Measurements from ENCODE around the gene SLC9A1.
A peak's percentile ranks its signal among the peaks of the same experiment; 100 is the strongest.

Gene SLC9A1

DNA sequence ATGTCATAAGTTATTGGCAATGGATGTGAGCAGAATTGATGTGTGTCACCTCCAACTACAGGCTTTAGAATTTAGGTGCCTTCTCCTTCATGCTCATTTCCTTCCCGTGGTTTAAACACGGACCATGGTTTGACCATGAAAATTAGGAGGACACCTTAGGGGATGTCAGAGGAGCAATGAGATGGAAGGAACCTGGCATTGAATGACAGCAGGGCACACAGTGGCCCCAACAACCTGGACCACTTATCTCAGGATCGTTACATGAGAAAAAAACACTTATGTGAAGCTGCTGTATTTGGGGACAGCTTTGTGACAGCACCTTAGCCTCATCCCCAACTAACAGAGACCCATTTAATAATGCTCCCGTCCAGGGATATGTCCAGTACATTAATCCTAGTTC is 70.8 kb downstream of the SLC9A1 start:
- FAIRE-seq: no peak

DNA sequence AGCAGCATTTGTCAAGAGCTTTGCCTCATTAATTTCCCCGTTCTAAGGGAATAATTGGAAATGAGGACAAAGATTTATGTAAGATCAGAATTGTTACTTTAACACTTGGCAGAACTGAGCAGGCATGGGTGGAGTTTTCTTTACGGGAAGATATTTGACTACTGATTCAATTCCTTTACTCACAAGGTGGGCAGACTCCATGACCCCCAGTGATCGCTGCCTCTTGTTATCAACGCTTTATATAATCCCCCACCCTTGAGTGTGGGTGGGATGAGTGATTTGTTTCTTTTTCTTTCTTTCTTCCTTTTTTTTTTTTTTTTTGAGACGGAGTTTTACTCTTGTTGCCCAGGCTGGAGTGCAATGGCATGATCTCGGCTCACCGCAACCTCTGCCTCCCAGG is 77.0 kb downstream of the SLC9A1 start:
- FAIRE-seq (no peak), DNase-seq (ENCODE audit: low spot score) (no peak)

More for the DNA sequence above, 70.8 kb downstream of the SLC9A1 start:
- DNase-seq (ENCODE audit: low spot score): no peak

DNA sequence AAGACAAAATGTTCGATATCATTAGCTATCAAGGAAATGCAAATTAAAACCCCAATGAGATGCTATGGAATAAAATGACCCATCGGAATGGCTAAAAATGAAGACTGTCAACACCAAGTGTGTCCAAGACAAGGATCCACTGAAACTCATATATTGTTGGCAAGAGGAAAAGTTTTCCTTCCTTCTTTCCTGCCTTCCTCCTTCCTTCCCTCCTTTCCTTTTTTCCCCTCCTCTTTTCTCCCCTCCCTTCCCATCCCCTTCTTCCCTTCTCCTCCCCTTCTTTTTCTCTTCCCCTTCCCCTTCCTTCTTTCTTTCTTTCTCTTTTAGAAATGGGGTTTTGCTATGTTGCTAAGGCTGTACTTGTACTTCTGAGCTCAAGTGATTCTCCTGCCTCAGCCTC is 78.1 kb downstream of the SLC9A1 start:
- DNase-seq (ENCODE audit: low spot score) (no peak), FAIRE-seq (no peak)

DNA sequence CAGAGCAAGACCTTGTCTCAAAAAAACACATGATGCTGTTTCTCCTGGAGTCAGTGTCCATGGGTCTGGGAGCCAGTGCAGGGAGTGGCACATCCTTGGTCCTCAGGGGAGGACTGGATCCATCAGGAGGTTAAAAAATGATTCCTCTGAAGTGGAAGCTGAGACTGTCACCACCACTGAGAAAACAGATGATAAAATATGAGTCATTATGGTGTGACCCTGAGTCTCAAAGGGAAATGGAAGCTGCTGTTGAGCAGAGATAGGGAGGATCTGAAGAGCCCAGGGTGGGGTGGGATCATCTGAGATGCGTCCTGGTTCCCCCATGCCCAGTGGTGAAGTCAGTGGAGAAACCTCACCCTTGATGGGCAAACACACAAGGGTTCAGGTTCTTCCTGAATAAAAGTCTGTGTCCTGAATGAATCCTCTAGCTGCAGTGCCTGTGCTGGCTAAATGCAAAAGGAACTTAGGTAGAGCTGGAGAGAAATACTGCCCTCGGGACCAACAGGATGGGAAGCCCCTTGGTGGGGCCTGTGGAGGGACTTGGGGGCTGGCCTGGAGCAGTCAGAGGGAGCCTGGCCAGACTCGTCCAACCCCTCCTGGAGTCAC is 80.6 kb downstream of the SLC9A1 start:
- FAIRE-seq (no peak), DNase-seq (ENCODE audit: low spot score) (peak; percentile 51)

DNA sequence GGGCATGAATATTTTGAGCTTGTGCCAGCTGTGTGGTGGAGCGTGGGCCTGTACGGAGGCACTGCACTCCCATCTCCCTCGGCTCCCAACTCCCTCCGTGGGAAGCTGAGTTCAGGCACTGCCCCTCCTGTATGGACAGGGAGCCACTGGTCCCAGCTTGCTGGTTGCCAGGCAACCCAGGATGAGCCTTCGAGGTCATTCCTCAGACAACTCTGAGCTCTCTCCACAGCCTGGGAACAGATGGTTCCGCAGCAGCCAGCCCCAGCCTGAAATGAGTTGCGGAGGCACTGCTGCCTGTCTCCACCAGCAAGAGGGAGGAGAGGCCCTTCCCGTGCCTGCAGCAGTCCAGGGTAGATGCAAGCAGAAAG is 83.9 kb downstream of the SLC9A1 start:
- no peak for FAIRE-seq
- no peak for DNase-seq (ENCODE audit: low spot score)

DNA sequence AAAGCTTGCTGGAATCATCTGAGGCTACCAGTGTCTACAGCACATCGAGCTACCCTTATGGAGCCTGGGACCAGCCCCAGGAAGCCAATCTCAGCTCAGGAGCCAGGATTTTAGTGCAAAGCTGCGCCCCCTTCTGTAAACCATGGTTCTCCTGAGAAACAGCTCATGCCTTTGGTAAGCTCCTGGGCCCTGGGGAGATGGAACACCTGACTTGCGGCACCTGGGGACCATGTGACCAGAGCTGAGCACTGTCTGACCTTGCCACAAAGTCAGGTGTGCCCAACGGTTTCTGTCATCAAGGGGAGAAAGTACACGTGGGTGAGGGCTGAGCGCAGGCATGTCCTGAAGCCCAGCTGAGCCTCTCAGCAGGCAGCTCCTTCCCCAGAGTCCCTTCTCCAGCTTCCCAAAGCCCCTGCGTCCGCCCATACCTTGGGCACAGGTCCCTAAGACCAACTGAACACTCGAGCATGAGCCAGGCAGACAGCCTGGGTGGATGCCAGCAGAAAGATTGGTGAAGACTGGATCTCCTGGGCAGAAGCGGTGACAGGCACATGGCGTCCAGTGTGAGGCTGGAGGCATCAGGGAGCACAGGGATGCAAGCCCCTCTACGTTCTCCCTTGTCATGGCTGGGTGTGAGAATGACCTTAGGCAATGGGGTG is 84.4 kb downstream of the SLC9A1 start:
- DNase-seq (ENCODE audit: low spot score): no peak
- FAIRE-seq: no peak

DNA sequence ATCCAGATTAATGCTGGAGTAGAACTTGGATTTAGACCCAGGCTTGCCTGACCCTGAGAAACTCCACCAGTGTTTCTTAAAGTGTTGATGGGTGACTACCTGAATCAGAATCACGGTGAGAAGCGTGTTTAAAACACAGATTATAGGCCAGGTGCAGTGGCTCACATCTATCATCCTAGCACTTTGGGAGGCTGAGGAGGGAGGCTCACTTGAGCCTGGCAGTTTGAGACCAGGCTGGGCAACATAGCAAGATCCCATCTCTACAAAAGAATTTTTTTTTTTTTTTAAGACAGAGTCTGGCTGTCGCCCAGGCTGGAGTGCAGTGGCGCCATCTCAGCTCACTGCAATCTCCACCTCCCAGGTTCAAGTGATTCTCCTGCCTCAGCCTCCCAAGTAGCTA is 86.0 kb downstream of the SLC9A1 start:
- FAIRE-seq (no peak), DNase-seq (ENCODE audit: low spot score) (no peak)

DNA sequence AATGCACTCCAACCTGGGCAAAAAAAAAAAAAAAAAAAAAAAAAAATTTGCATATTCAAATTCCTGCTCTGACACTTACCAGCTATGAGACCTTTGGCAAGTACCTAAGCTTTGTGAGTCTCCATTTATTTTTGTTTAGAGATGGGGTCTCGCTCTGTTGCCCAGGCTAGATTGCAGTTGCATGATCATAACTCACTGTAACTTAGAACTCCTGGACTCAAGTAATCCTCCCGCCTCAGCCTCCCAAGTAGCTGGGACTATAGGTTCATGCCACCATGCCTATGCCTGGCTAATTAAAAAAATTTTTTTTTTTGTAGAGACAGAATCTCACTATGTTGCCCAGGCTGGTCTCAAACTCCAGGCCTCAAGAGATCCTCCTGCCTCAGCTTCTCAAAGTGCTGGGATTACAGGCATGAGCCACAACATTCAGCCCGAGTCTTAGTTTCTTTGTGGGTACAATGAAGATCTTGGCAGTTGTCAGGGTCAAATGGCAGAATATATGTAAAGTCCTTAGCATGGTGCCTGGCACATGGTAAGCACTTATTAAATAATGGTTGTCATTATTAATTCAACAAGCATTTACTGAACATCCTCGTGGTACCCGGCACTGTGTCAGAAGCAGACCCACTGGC is 88.8 kb downstream of the SLC9A1 start:
- no peak for FAIRE-seq
- no peak for DNase-seq (ENCODE audit: low spot score)

DNA sequence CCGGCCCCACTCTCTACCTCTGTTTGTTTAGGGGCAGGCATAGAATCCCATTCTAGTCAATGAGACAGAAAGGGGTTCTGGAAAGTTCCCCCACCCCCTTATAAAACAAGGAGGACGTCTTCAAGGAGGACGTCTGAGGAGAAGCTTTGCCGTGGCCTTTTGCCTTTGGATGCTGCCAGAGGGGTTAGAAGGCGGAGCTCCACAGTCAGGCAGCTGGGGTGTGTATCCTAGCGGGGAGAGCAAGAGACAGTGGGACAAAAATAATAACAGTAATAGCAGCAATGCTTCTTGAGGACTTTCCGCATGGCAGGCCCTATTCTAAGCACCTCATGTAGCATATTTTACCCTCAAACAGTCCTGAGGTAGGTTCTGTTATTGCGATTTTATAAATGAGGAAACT is 94.0 kb downstream of the SLC9A1 start:
- no peak for FAIRE-seq
- DNase-seq (ENCODE audit: low spot score): no peak

DNA sequence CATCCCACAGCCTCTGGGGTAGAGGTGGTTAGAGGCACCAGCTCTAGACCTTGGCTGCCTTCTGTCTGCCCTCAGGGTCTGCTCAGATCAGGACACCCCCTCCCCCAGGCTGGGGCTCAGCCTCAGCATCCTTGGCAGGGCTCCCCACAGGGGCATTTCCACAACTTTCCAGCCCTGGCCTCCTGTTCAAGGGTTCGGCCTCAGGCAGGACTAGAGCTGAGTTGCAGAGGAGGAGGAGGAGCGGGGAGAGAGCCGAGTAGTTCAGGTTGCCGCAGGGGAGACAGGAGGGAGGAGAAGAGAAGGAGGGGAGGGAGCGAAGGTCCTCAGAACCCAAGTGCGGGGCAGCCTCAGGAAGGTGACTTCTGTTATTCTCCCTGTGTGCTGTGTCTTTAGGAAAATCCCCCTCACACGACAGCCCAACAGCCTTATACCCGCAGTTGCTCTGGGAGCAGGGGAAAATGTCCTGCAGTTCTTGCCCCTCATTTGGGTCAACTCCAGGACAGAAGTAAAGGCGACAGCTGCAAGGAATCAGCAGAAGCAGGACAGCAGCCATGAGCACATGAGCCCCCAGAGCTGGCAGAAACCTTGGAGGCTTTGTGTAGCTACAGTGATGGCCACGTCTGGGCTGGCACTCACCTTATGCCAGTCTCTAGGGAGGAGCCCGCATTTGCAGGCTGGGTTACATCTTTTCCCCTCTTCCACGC is 95.8 kb downstream of the SLC9A1 start:
- FAIRE-seq: no peak
- no peak for DNase-seq (ENCODE audit: low spot score)

DNA sequence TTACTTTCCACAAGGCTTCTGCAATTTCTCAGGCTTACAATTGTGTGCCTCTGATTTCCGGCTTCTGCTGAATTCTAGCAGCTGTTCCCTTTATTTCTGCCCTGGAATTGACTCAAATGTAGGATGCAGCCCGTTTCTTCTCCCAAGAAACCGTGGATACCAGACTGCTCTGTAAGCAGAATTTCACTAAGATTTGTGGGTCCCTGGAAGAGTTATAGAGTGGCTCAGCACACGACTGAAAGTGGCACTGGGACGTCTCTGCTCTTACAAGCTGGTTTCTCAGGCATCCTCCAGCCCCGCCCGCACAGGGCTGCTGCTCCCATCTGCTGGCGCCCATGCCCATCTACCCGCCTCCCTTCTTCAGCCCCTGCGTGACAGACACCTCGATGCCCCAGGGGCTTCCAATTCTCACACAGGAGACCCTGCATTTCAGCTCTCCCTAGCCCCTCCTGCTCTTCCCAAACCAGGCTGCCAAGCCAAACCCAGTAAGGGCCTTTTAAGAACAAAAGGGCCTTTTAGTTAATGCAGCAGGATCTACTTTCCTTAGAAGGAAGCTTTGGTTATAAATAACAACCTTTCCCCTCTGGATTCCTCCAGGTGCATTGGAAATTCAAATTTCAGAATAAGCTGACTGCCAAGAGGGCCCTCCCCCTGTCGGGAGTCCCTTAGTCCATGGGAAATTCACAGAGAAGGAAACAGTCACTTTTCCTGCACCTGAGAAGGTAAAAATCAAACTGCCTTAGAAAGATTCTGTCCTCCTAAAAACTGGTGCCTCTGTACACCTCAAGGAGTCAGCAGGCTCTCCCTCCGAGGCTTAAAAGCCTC is 96.9 kb downstream of the SLC9A1 start:
- FAIRE-seq (no peak), DNase-seq (ENCODE audit: low spot score) (no peak)

DNA sequence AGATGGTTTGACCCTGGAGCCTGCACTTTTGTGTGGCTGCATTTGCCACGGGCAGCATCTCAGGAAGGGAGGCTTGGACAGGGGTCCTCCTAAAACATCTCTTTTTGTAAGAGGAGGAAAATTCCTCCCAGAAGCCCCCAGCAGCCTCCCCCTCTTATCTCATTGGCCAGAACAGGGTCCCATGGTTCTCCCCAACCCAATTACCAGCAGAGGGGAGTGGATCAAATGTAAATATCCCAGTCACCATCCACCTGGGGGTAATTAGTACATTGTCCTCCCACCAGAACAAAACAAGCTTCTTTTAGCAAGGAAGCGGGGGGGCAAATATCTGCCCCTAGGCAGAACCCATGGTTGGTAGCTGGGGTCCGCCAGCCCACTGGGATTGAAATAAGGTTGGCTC is 97.5 kb downstream of the SLC9A1 start:
- FAIRE-seq: no peak

DNA sequence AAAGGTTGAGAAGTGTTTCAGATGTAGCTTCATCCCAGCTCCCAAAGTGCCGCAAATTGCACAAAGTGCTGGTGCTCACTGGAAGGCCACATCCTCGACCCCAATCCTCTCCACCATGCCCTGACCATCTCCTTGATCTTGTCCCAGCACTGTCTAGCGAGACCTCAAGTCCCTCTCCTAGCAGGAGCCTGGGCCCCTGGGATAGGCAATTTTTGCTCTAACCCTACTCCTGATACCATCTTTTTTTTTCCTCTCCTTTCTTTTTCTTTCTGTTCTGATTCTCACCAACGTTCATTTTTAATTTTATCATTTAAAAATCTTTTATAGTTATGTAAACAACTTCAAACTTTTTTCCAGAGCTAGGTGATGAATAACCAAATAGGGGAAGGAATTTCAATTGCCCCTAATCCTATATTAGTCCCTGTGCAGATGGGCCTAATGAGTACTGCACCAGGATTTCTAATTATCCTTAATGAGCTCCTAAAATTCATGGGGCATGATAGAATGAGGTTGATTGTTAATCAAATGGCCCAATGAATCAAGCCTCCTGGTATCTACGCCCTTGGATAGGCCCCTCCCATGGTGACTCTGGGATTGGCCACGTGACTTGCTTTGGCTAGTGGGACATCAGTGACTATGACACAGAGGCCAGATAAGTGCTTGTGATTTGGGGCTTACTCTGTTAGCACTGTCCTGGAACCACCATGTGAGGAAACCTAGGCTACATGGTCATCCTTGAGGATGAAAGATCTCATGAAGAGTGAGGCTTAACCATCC is 100.8 kb downstream of the SLC9A1 start:
- no peak for DNase-seq (ENCODE audit: low spot score)
- no peak for FAIRE-seq

More for the DNA sequence above, 97.5 kb downstream of the SLC9A1 start:
- no peak for DNase-seq (ENCODE audit: low spot score)

DNA sequence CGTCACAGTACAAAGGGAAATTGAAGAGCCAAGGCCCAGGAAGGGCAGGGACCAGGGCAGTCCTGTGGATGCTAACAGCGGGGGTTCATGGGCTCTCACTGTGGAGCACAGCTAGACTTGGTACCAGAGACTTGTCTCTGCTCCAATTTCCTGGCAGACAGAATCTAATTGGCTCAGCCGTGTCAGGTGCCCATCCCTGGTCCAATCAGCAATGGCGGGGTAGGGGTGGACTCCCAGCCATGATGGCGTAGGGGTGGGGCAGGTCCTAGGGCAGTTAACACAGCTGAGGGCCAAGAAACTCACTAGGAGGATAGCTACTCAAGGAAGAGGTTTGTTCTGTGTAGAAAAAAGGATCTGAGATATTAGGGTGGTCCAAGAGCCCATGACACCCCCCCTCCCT is 102.4 kb downstream of the SLC9A1 start:
- no peak for FAIRE-seq

DNA sequence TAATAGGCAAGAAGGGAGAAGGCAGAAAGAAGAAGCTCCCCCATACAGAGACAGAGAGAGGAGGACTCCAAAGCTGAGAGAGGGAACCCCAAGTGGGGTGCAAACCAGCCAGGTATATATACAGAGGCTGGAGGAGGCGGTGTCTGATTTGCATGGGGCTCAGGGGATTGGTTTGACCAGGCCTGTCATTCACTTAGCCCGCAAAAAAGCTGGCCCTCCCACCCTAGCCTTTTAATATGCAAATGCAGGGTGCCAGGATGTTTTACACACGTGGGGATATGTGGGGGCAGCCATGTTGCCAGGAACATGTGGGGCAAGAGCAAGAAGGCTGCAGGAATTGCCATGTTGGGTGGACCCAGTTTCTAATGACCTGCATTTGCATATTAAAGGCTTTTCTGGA is 105.3 kb downstream of the SLC9A1 start:
- DNase-seq (ENCODE audit: low spot score) (no peak), FAIRE-seq (no peak)

More for the DNA sequence above, 102.4 kb downstream of the SLC9A1 start:
- no peak for DNase-seq (ENCODE audit: low spot score)

DNA sequence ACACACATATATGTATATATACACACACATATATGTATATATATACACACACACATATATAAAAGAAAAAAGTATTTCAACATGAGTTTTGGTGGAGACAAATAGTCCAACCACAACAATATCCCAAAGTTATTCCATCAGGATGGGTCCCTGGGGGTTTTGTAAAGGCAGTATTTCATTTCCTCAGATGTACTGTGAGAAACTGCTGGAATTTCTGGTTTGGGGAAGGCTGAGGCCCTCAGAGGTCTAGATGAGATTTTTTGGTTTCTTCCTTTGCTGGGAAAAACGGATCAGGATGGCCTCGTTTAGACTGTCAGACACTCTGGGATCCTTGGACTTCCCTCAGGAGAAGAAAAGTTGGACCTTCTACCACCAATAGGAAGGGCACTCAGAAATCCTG is 105.8 kb downstream of the SLC9A1 start:
- FAIRE-seq: no peak

More for the DNA sequence above, 105.8 kb downstream of the SLC9A1 start:
- DNase-seq (ENCODE audit: low spot score): no peak
